ENCODE results near the gene ELMOD2. TPM values are rescaled to one million over a fixed set of nuclear protein-coding genes. Genes with fewer than 3 reads are reported as not detected.

Gene ELMOD2
- total and polyA plus RNA-seq, 2 of the 4 experiments (the other 2 are of a cell fraction), result 7.3 to 10.6 TPM

- TF ChIP-seq, protein P1, sequence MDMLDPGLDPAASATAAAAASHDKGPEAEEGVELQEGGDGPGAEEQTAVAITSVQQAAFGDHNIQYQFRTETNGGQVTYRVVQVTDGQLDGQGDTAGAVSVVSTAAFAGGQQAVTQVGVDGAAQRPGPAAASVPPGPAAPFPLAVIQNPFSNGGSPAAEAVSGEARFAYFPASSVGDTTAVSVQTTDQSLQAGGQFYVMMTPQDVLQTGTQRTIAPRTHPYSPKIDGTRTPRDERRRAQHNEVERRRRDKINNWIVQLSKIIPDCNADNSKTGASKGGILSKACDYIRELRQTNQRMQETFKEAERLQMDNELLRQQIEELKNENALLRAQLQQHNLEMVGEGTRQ (IDR thresholded peaks at IDR 0.05; ENCODE audit: low read depth, low read length), result no peak
- no peak for TF ChIP-seq BHLHE40 (IDR thresholded peaks at IDR 0.05; ENCODE audit: low read depth, low read length)
- TF ChIP-seq POLR2A (IDR thresholded peaks at IDR 0.05; ENCODE audit: low read depth, low read length), result peak; percentile 73
- TF ChIP-seq RCOR1 (IDR thresholded peaks at IDR 0.05; ENCODE audit: insufficient replicate concordance, low read length), result no peak
Observed at GRCh38 chr4:140523857-140524742, at the start of gene ELMOD2 (continued).

DNA sequence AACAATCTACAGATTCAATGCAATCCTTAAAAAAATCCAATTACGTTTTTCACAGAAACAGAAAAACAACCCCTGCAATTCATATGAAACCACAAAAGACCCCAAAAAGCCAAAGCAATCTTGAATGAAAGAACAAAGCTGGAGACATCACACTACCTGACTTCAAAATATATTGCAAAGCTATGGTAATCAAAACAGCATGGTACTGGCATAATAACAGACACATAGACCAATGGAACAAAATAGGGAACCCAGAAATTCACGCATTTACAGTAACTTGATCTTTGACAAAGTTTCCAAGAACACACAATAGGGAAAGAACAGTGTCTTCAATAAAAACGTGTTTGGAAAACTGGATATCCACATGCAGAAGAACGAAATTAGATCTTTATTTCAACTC lies 40.5 kb upstream of the ELMOD2 start:
- Histone ChIP-seq H2BK20ac (ENCODE audit: low read depth, low read length) (no peak overlapping the region), H2AFZ (replicated peaks; ENCODE audit: low read length, poor library complexity) (no peak overlapping the region), H3K4ac (ENCODE audit: low read depth, low read length) (no peak overlapping the region), H2AK9ac (replicated peaks; ENCODE audit: low read depth, low read length, poor library complexity) (no peak overlapping the region), H4K20me1 (ENCODE audit: insufficient read depth, low read length) (no peaks in the 10 kb centered on the region), H2BK15ac (ENCODE audit: low read depth, low read length) (no peak overlapping the region), H3K9me3 (ENCODE audit: control insufficient read depth, insufficient read depth, low read length) (peaks cover 3% of the 10 kb centered on the region; the same call in 1 of the 2 replicates), H4K5ac (ENCODE audit: low read depth, low read length) (no peak overlapping the region), H3K36me3 (ENCODE audit: control insufficient read depth, insufficient read depth, low read length) (no peaks in the 10 kb centered on the region), H3K9me1 (ENCODE audit: insufficient read depth, low read length) (no peaks in the 10 kb centered on the region), H3K79me1 (ENCODE audit: low read depth in 1 of 2, low read length in 2 of 2) (no peaks in the 10 kb centered on the region), H4K8ac (ENCODE audit: low read depth in 2 of 2, low read length in 2 of 2) (no peak overlapping the region), H3K27ac (ENCODE audit: insufficient read depth, low read length) (no peak overlapping the region), H2AK5ac (ENCODE audit: low read depth, low read length) (no peak overlapping the region), H3K4me3 (ENCODE audit: insufficient read depth, low read depth, low read length) (no peak overlapping the region), H4K91ac (ENCODE audit: insufficient read depth, low read depth, low read length) (no peak overlapping the region), H3K18ac (ENCODE audit: low read depth, low read length) (no peak overlapping the region), H3K4me1 (ENCODE audit: control insufficient read depth, insufficient read depth, low read length) (no peaks in the 10 kb centered on the region), H2BK5ac (ENCODE audit: low read depth, low read length, poor library complexity, severe bottlenecking) (no peak overlapping the region), H3K56ac (ENCODE audit: extremely low read depth, insufficient read depth, low read length) (no peak overlapping the region), H3K23ac (ENCODE audit: low read depth, low read length) (no peak overlapping the region), H3K27me3 (ENCODE audit: control insufficient read depth, insufficient read depth, low read length) (peaks cover 4% of the 10 kb centered on the region; the same call in 1 of the 2 replicates), H2BK120ac (ENCODE audit: low read depth, low read length) (no peak overlapping the region), H3K9ac (ENCODE audit: low read depth, low read length) (no peak overlapping the region), H3K4me2 (ENCODE audit: low read depth, low read length) (no peak overlapping the region), H3K14ac (replicated peaks; ENCODE audit: low read depth, low read length) (no peak overlapping the region)
- intact Hi-C loops (cut with micrococcal nuclease) (no loop called here), dilution Hi-C loops (cut with HindIII; ENCODE audit: low sequenced_read_pairs, unreplicated experiment) (no loop called here), in situ Hi-C loops (cut with MboI; ENCODE audit: low sequenced_read_pairs) (no loop called here)
- WGBS, 2 experiments (ENCODE audit: extremely low coverage in 2 of 2, insufficient read length in 1 of 2), result no CpG with 5 or more reads among the region's 4 CpGs
- ChIA-PET POLR2A (ENCODE audit: unreplicated experiment) (no interaction called here), CTCF (interaction anchor here (1.1 kb wide), 1 partner anchor 41 kb away, joined by 3 read pairs; the partner anchor contains the start of gene ELMOD2)
- no peak for ATAC-seq (ENCODE audit: low read depth)
- no peak for DNase-seq
- no TSS peak for BruUV-seq (replicated peaks)
- TF ChIP-seq MAZ (IDR thresholded peaks at IDR 0.05; ENCODE audit: borderline replicate concordance, low read depth, low read length), result no peak
- TF ChIP-seq MXI1 (IDR thresholded peaks at IDR 0.05; ENCODE audit: borderline replicate concordance, low read depth, low read length), result no peak
- TF ChIP-seq CTCF (conservative IDR thresholded peaks at IDR 0.05; ENCODE audit: low read depth, low read length), result no peak
- TF ChIP-seq ELK1 (IDR thresholded peaks at IDR 0.05; ENCODE audit: borderline replicate concordance, low read depth, low read length), result no peak
- no peak for TF ChIP-seq RAD21 (IDR thresholded peaks at IDR 0.05; ENCODE audit: low read length)
- no peak for TF ChIP-seq CHD1 (IDR thresholded peaks at IDR 0.05; ENCODE audit: low read depth, low read length)
- TF ChIP-seq POLR2A (IDR thresholded peaks at IDR 0.05; ENCODE audit: low read depth, low read length), result no peak
- TF ChIP-seq NFE2L2 (IDR thresholded peaks at IDR 0.05; ENCODE audit: low read depth, low read length), result no peak
- TF ChIP-seq BHLHE40 (IDR thresholded peaks at IDR 0.05; ENCODE audit: low read depth, low read length), result no peak
- TF ChIP-seq FOS (IDR thresholded peaks at IDR 0.05; ENCODE audit: low read depth, low read length), result no peak
